Osteoblast (primary cell): Measurements from ENCODE around the gene GRAMD1A. TPM values are rescaled to one million over a fixed set of nuclear protein-coding genes. Genes with fewer than 3 reads are reported as not detected.
A peak's percentile ranks its signal among the peaks of the same experiment; 100 is the strongest.
"Not testable (repeated sequence)": the region's sequence is repeated elsewhere in the genome, so short reads cannot be mapped to it uniquely, and the experiment has no call there.

Experiments used
- DNase-seq: peaks from one replicate; pipeline ENCODE4 v3.0.0; 2011; ENCODE audit warnings: low spot score, mixed read lengths; ENCODE audit not compliant: insufficient read length; ENCODE audit errors: missing footprints
- H2AFZ ChIP-seq: 2 replicates; pipeline ENCODE4 v1.6.0; 2011; ENCODE audit warnings: mild to moderate bottlenecking, low read length
- H3K27ac ChIP-seq: 2 replicates; pipeline ENCODE4 v1.5.1; 2011; ENCODE audit warnings: mild to moderate bottlenecking, low read depth, low read length, moderate library complexity
- H3K27me3 ChIP-seq: 2 replicates; pipeline ENCODE4 v1.6.0; 2012; ENCODE audit warnings: mild to moderate bottlenecking, control low read depth, inconsistent platforms, low read length, moderate library complexity; ENCODE audit not compliant: insufficient read depth
- H3K36me3 ChIP-seq: 2 replicates; pipeline ENCODE4 v1.5.1; 2011; ENCODE audit warnings: mild to moderate bottlenecking, low read length, control low read depth, moderate library complexity; ENCODE audit not compliant: insufficient read depth
- H3K4me1 ChIP-seq: 2 replicates; pipeline ENCODE4 v1.5.1; 2011; ENCODE audit warnings: mild to moderate bottlenecking, low read length, control low read depth, moderate library complexity; ENCODE audit not compliant: insufficient read depth
- H3K4me2 ChIP-seq: 2 replicates; pipeline ENCODE4 v1.6.0; 2011; ENCODE audit warnings: mild to moderate bottlenecking, low read length; ENCODE audit not compliant: insufficient read depth
- H3K4me3 ChIP-seq: fragments of 200-600 bp; sonication (generic); 3 replicates; pipeline ENCODE4 v1.5.1; 2012; ENCODE audit warnings: mild to moderate bottlenecking, low read length, inconsistent platforms; ENCODE audit not compliant: insufficient read depth
- H3K79me2 ChIP-seq: 2 replicates; pipeline ENCODE4 v1.6.0; 2012; ENCODE audit warnings: mild to moderate bottlenecking, low read length, control low read depth, inconsistent platforms; ENCODE audit not compliant: insufficient read depth
- H3K9me3 ChIP-seq: 2 replicates; pipeline ENCODE4 v1.5.1; 2011; ENCODE audit warnings: low read depth, low read length, control low read depth
- H4K20me1 ChIP-seq: 2 replicates; pipeline ENCODE4 v1.6.0; 2012; ENCODE audit warnings: mild to moderate bottlenecking, low read length, control low read depth; ENCODE audit not compliant: insufficient read depth
- CTCF ChIP-seq: IDR thresholded peaks from 2 replicates; pipeline ENCODE4 v1.5.1; 2011; ENCODE audit warnings: mild to moderate bottlenecking, low read depth, low read length, moderate library complexity; ENCODE audit errors: extremely low read depth
- total RNA-seq: library from RNA; depleted of rRNA; stranded (reverse); fragments of >200 nt; gene quantifications from 2 replicates; pipeline ENCODE4 v1.2.3, GENCODE V29; 2012

Gene GRAMD1A
- total RNA-seq, 1 donor, result 29.7 TPM

- no peak overlapping the region for H2AFZ ChIP-seq
- peaks cover 20% of the 10 kb centered on the region for H3K36me3 ChIP-seq
- H3K4me3 ChIP-seq, result no peak overlapping the region
- peaks cover 18% of the 10 kb centered on the region for H3K4me1 ChIP-seq
- DNase-seq, result peak; percentile 59
- H3K9me3 ChIP-seq, result no peaks in the 10 kb centered on the region
- H3K27me3 ChIP-seq, result no peaks in the 10 kb centered on the region
- peaks cover 45% of the 10 kb centered on the region for H4K20me1 ChIP-seq
- H3K27ac ChIP-seq, result peak overlapping the region; percentile 19
- peak overlapping the region; percentile 21 for H3K4me2 ChIP-seq
- H3K79me2 ChIP-seq, result peaks cover 42% of the 10 kb centered on the region
- TF ChIP-seq CTCF, result no peak
Observed at GRCh38 chr19:35006999-35007365, 6.9 kb downstream of the GRAMD1A start.

GRCh38 chr19:35007427-35007826, 7.3 kb downstream of the GRAMD1A start:
- Histone ChIP-seq H3K79me2 (peaks cover 39% of the 10 kb centered on the region), H4K20me1 (peaks cover 43% of the 10 kb centered on the region), H3K4me1 (peaks cover 16% of the 10 kb centered on the region), H3K36me3 (peaks cover 24% of the 10 kb centered on the region), H3K27ac (peak overlapping the region; percentile 19)
- not testable (repeated sequence) for DNase-seq, H3K9me3 ChIP-seq, H3K27me3 ChIP-seq, H3K4me3 ChIP-seq, H2AFZ ChIP-seq, H3K4me2 ChIP-seq

- DNase-seq, result peak; percentile 50
- Histone ChIP-seq H3K9me3 (no peaks in the 10 kb centered on the region), H3K4me2 (no peak overlapping the region), H3K4me1 (peaks cover 16% of the 10 kb centered on the region), H2AFZ (no peak overlapping the region), H3K27ac (no peak overlapping the region), H4K20me1 (peaks cover 33% of the 10 kb centered on the region), H3K79me2 (peaks cover 24% of the 10 kb centered on the region), H3K36me3 (peaks cover 27% of the 10 kb centered on the region), H3K4me3 (no peak overlapping the region), H3K27me3 (no peaks in the 10 kb centered on the region)
- no peak for TF ChIP-seq CTCF
Observed at GRCh38 chr19:35008891-35009341, 8.8 kb downstream of the GRAMD1A start.

- H3K27me3 ChIP-seq, result no peaks in the 10 kb centered on the region
- H3K4me3 ChIP-seq, result no peak overlapping the region
- TF ChIP-seq CTCF, result no peak
- peaks cover 16% of the 10 kb centered on the region for H3K79me2 ChIP-seq
- H3K4me2 ChIP-seq, result no peak overlapping the region
- peaks cover 34% of the 10 kb centered on the region for H3K36me3 ChIP-seq
- H3K27ac ChIP-seq, result no peak overlapping the region
- peaks cover 27% of the 10 kb centered on the region for H4K20me1 ChIP-seq
- H2AFZ ChIP-seq, result no peak overlapping the region
- peak; percentile 71 for DNase-seq
- H3K4me1 ChIP-seq, result peaks cover 16% of the 10 kb centered on the region
- H3K9me3 ChIP-seq, result no peaks in the 10 kb centered on the region
Observed at GRCh38 chr19:35009424-35010415, 9.6 kb downstream of the GRAMD1A start.
